NB4 (cell line): ENCODE measurements around the gene CAMTA1.

Experiments used
- POLR2A ChIP-seq: IDR thresholded peaks from 2 replicates; pipeline ENCODE4 v1.6.1; 2011; ENCODE audit warnings: mild to moderate bottlenecking; ENCODE audit not compliant: insufficient read length; ENCODE audit errors: extremely low read depth
- TF ChIP-seq, protein P1 (sequence below): IDR thresholded peaks from 2 replicates; pipeline ENCODE4 v1.6.1; 2011; ENCODE audit warnings: low read depth, low read length

DNA sequence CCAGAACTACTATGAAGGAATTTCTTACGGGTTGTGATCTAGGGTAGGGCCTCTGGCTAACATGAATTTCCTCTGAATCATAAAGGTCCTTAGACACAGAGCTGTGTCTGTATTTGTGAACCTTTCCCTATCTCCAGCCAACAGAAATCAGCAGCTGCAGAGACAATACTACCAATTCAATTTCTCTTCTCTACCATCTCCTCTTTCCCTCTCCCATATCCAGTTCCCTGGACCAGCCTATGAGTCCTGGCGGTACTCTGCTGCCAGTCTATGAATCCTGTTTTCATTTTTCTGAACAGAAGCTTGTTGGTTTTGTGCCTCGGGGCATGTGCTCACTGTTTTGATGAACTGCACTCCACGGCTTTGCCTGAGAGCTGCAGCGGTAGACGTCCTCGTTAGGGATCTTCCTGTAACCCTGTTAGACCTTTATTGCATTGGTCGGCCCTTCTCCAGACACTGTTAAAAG is 527.9 kb downstream of the CAMTA1 start:
- TF ChIP-seq POLR2A = no peak
- TF ChIP-seq, protein P1, sequence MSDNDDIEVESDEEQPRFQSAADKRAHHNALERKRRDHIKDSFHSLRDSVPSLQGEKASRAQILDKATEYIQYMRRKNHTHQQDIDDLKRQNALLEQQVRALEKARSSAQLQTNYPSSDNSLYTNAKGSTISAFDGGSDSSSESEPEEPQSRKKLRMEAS = no peak
